SK-N-SH treated with all-trans-retinoic acid at 6 μM for 48 hours (cell line): ENCODE results near the gene GSTA1.

Experiments used
- OSR1 ChIP-seq: fragments of 250-450 bp; sonication (Bioruptor Pico); IDR thresholded peaks from 2 replicates; pipeline ENCODE4 v1.8.0; 2022; ENCODE audit warnings: moderate library complexity, mild to moderate bottlenecking, inconsistent platforms
- TOX ChIP-seq: fragments of 250-450 bp; sonication (Bioruptor Pico); IDR thresholded peaks from 2 replicates; pipeline ENCODE4 v1.8.0; 2021; ENCODE audit warnings: mild to moderate bottlenecking, moderate library complexity, borderline replicate concordance

DNA sequence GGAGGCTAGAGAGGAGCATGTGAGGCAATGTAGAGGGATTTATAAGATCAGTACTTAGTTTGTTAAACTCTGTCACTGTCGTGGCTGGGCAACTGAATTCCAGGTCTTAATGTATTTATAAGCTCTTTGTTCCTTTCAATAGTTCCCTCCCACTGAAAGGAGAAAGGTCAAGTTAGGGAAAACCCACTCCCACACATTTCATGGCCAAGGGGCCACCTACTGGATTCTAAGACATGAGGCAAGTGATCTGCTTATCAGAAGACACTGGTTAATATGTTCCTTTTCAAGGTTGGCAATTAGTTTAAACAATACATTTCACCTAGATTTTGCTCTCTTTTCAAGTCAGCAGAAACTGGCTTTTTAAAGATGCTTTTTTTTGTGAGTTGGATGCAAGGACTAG, 42.4 kb upstream of the GSTA1 start:
- no peak for TF ChIP-seq TOX
- TF ChIP-seq OSR1 (CRISPR knock-in tag), result no peak
